B cell (primary cell): ENCODE measurements around the gene TWF1. TPM values are rescaled to one million over a fixed set of nuclear protein-coding genes. Genes with fewer than 3 reads are reported as not detected.
"Not testable (repeated sequence)": the region's sequence is repeated elsewhere in the genome, so short reads cannot be mapped to it uniquely, and the experiment has no call there.

Experiments
- ATAC-seq: fragments of 200-7000 bp; cut with Tn5 transposase; one replicate; pipeline ENCODE4 v1.10.0; 2021; ENCODE audit warnings: low read depth, mild to moderate bottlenecking, moderate number of reproducible peaks, moderate library complexity
- CTCF ChIA-PET: fragments of 350-600 bp; sonication (Branson Sonifier 250); formaldehyde crosslinking; loops from one replicate; lab custom pipeline; 2021; ENCODE audit warnings: antibody characterized with exemption, inconsistent platforms; lab: Charles Lee
- POLR2A ChIA-PET: fragments of 350-600 bp; sonication (Branson Sonifier 250); formaldehyde crosslinking; loops from one replicate; lab custom pipeline; 2021; ENCODE audit warnings: antibody characterized with exemption; lab: Charles Lee
- DNase-seq: peaks from one replicate; pipeline ENCODE4 v3.0.0; 2013
- H2AFZ ChIP-seq: 2 replicates; pipeline ENCODE4 v1.6.1; 2012; ENCODE audit warnings: mild to moderate bottlenecking, low read depth, low read length; ENCODE audit not compliant: insufficient read depth, poor library complexity, severe bottlenecking
- H3K27ac ChIP-seq, 2 donors: 1 replicate in 1 of 2; 2 replicates in 1 of 2; pipeline ENCODE4 v1.5.1; 2012 to 2013; ENCODE audit warnings: low read length in 2 of 2, mild to moderate bottlenecking in 2 of 2, moderate library complexity in 1 of 2
- H3K27me3 ChIP-seq, 4 experiments: fragments of 200-600 bp in 1 of 4; sonication (generic) in 1 of 4; replicated peaks in 1 of 4; 1 replicate in 2 of 4; 2 replicates in 2 of 4; pipeline versions ENCODE4 v1.6.1 to v1.7.0; 2013 to 2016; ENCODE audit warnings: low read length in 3 of 4, mild to moderate bottlenecking in 2 of 4, mixed read lengths in 1 of 4, moderate library complexity in 1 of 4; ENCODE audit not compliant: insufficient read depth in 4 of 4, control insufficient read depth in 3 of 4; ENCODE audit errors: control extremely low read depth in 1 of 4
- H3K36me3 ChIP-seq, 2 experiments: replicated peaks in 1 of 2; 1 replicate in 1 of 2; 2 replicates in 1 of 2; pipeline versions ENCODE4 v1.6.1 to v1.7.1; 2013; ENCODE audit warnings: low read length in 1 of 2; ENCODE audit not compliant: insufficient read depth in 2 of 2, control insufficient read depth in 1 of 2; ENCODE audit errors: control extremely low read depth in 1 of 2, extremely low read depth in 1 of 2
- H3K4me1 ChIP-seq, 2 donors: fragments of 200-600 bp in 1 of 2; sonication (generic) in 1 of 2; 1 replicate in 1 of 2; 2 replicates in 1 of 2; pipeline versions ENCODE4 v1.5.1 to v1.6.1; 2013 to 2017; ENCODE audit warnings: low read length in 2 of 2; ENCODE audit not compliant: control insufficient read depth in 2 of 2, insufficient read depth in 2 of 2
- H3K4me2 ChIP-seq: replicated peaks from 2 replicates; pipeline ENCODE3; 2012; ENCODE audit warnings: mild to moderate bottlenecking, low read depth, low read length; ENCODE audit not compliant: poor library complexity, severe bottlenecking
- H3K4me3 ChIP-seq, 5 experiments: fragments of 200-600 bp in 1 of 5; sonication (generic) in 1 of 5; 1 replicate in 3 of 5; 2 replicates in 2 of 5; pipeline versions ENCODE4 v1.5.1 to v1.7.0; 2011 to 2016; ENCODE audit warnings: low read length in 4 of 5, mild to moderate bottlenecking in 4 of 5, low read depth in 2 of 5, control low read depth in 1 of 5, moderate library complexity in 1 of 5; ENCODE audit not compliant: insufficient read depth in 1 of 5; ENCODE audit errors: control extremely low read depth in 1 of 5, extremely low read depth in 1 of 5
- H3K79me2 ChIP-seq: fragments of 200-600 bp; sonication (generic); one replicate; pipeline ENCODE4 v1.6.0; 2016; ENCODE audit warnings: low read length; ENCODE audit not compliant: control insufficient read depth, insufficient read depth
- H3K9ac ChIP-seq: fragments of 200-600 bp; sonication (generic); 2 replicates; pipeline ENCODE4 v1.6.1; 2017; ENCODE audit warnings: mild to moderate bottlenecking, low read length, moderate library complexity
- H3K9me3 ChIP-seq, 3 donors: one replicate each; pipeline versions ENCODE4 v1.6.1 to v1.7.1; 2013; ENCODE audit warnings: low read length in 2 of 3; ENCODE audit not compliant: control insufficient read depth in 2 of 3, insufficient read depth in 1 of 3; ENCODE audit errors: control extremely low read depth in 1 of 3
- H4K20me1 ChIP-seq: 2 replicates; pipeline ENCODE4 v1.6.0; 2012; ENCODE audit warnings: mild to moderate bottlenecking, low read length; ENCODE audit not compliant: insufficient read depth, control insufficient read depth, poor library complexity, severe bottlenecking
- H3K27ac Mint-ChIP-seq: one replicate; pipeline ENCODE4 v1.8.0; 2021; ENCODE audit warnings: mixed read lengths
- H3K27me3 Mint-ChIP-seq: one replicate; pipeline ENCODE4 v1.8.0; 2021; ENCODE audit warnings: mixed read lengths
- H3K4me1 Mint-ChIP-seq: one replicate; pipeline ENCODE4 v1.8.0; 2021; ENCODE audit warnings: mixed read lengths
- H3K4me3 Mint-ChIP-seq: one replicate; pipeline ENCODE4 v1.8.0; 2021; ENCODE audit warnings: mixed read lengths
- H3K9me3 Mint-ChIP-seq: one replicate; pipeline ENCODE4 v1.8.0; 2022; ENCODE audit warnings: mixed read lengths; ENCODE audit not compliant: insufficient read depth
- CTCF ChIP-seq: fragments of 200-600 bp; IDR thresholded peaks from one replicate; pipeline ENCODE4 v1.8.0; 2022; ENCODE audit warnings: antibody characterized with exemption, mild to moderate bottlenecking
- EZH2 ChIP-seq: IDR thresholded peaks from 2 replicates; pipeline ENCODE4 v1.6.1; 2012; ENCODE audit warnings: borderline replicate concordance, low read depth, mild to moderate bottlenecking, moderate library complexity, low read length; ENCODE audit not compliant: insufficient read depth, poor library complexity, severe bottlenecking
- WGBS: methylation state at CpG from one replicate; pipeline ENCODE4 v1.1.5; 2013; ENCODE audit warnings: missing lambda C conversion rate; ENCODE audit not compliant: insufficient coverage; 5-methylcytosine and 5-hydroxymethylcytosine counted together
- intact Hi-C: fragments of 100-400 bp; cut with micrococcal nuclease; formaldehyde crosslinking; loops from one replicate; pipeline ENCODE4 v1.10.0; 2022
- polyA plus RNA-seq: library from polyadenylated mRNA; depleted of rRNA; stranded (reverse); fragments of >200 nt; gene quantifications from 2 replicates; pipeline ENCODE4 v1.2.3, GENCODE V29; 2012
- total RNA-seq, 2 donors: library from RNA; stranded (reverse); fragments of 120-200 nt in 1 of 2; gene quantifications; 1 replicate in 1 of 2; 2 replicates in 1 of 2; pipeline versions ENCODE4 v1.2.3 to v1.2.4, GENCODE V29; 2013 to 2022

TWF1 gene
- total and polyA plus RNA-seq, 2 donors (not counting 1 experiment from before 2014, with no cell fraction given): 19.6 to 34.3 TPM

- H3K36me3 ChIP-seq: no peaks in the 10 kb centered on the region
- no peaks in the 10 kb centered on the region for H3K4me1 Mint-ChIP-seq
- no peak overlapping the region for H3K4me3 Mint-ChIP-seq
- H3K79me2 ChIP-seq: no peaks in the 10 kb centered on the region
- ChIA-PET CTCF (no interaction called here), POLR2A (no interaction called here)
- ATAC-seq (no peak), DNase-seq (no peak)
- H3K27me3 ChIP-seq: no peaks in the 10 kb centered on the region
- TF ChIP-seq CTCF: no peak
- TF ChIP-seq EZH2: no peak
- no peaks in the 10 kb centered on the region for H3K27me3 Mint-ChIP-seq
- H3K27ac ChIP-seq: no peak overlapping the region
- no peaks in the 10 kb centered on the region for H4K20me1 ChIP-seq
- H3K9me3 ChIP-seq: no peaks in the 10 kb centered on the region
- H3K4me1 ChIP-seq: no peaks in the 10 kb centered on the region
- H3K9ac ChIP-seq: no peak overlapping the region
- H3K4me3 ChIP-seq: no peak overlapping the region
- intact Hi-C loops: no loop called here
- H3K4me2 ChIP-seq: no peak overlapping the region
- WGBS: 100% methylated on average over 3 of the region's 4 CpGs
- no peak overlapping the region for H3K27ac Mint-ChIP-seq
- H3K9me3 Mint-ChIP-seq: peaks cover 10% of the 10 kb centered on the region
- H2AFZ ChIP-seq: no peak overlapping the region
Measured at GRCh38 chr12:43848226-43848507, 42.0 kb upstream of the TWF1 start.

DNA sequence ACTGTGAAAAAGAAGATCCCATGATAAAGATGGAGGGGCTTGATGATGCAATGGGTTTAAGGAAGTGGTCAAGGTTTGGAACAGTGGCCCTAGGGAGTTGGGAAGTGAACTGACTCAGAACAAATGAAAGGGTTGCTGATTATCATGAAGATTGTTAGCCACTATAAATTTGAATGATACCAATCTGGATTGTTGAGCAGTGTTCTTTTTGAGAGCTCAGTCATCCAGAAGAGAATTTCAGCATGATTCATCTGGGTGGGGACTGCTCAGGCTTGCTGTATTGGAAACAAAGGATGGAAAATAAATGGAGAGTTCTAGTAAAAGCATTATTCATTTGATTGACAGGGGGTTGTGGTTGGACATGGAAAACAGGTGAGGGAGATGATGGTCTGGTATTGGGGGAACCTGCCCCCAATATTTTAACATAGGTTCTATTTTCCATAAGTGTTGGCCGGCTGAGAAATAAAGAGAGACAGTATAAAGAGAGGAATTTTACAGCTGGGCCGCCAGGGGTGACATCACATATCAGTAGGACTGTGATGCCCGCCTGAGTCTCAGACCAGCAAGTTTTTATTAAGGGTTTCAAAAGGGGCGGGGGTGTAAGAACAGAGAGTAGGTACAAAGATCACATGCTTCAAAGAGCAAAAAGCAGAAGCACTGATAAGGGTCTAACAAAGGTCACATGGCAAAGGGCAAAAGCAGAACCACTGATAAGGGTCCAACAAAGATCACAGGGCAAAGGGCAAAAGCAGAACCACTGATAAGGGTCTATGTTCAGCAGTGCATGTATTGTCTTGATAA lies 41.5 kb upstream of the TWF1 start:
- H3K27me3 Mint-ChIP-seq, CTCF ChIA-PET, H3K36me3 ChIP-seq, POLR2A ChIA-PET, H3K4me3 Mint-ChIP-seq, DNase-seq, H3K4me2 ChIP-seq, H2AFZ ChIP-seq, H3K4me1 Mint-ChIP-seq, H3K9ac ChIP-seq, H3K27ac Mint-ChIP-seq, H4K20me1 ChIP-seq, intact Hi-C loops, H3K4me1 ChIP-seq, H3K4me3 ChIP-seq, H3K9me3 ChIP-seq, H3K79me2 ChIP-seq, ATAC-seq, H3K9me3 Mint-ChIP-seq, H3K27me3 ChIP-seq, H3K27ac ChIP-seq: not testable (repeated sequence)
- WGBS: 100% methylated on average over 1 of the region's 4 CpGs
